K562 (cell line): ENCODE data around the gene MALAT1. TPM values are rescaled to one million over a fixed set of nuclear protein-coding genes. Genes with fewer than 3 reads are reported as not detected.

Experiments
- ARID3A ChIP-seq: IDR thresholded peaks from 2 replicates; pipeline ENCODE4 v1.6.1; 2012; ENCODE audit warnings: low read depth, low read length, improper control_type of control experiment, borderline replicate concordance
- ARID3B ChIP-seq: fragments of 250-450 bp; sonication (Bioruptor Pico); IDR thresholded peaks from 2 replicates; pipeline ENCODE4 v1.4.0; 2020; ENCODE audit warnings: borderline replicate concordance
- CAMTA2 ChIP-seq: fragments of 250-450 bp; sonication (Bioruptor Pico); conservative IDR thresholded peaks from 2 replicates; pipeline ENCODE4 v1.5.1; 2022
- CCNT2 ChIP-seq: IDR thresholded peaks from 2 replicates; pipeline ENCODE4 v1.6.1; 2011; ENCODE audit warnings: borderline replicate concordance, low read depth, mild to moderate bottlenecking, moderate library complexity, mixed read lengths, low read length; ENCODE audit not compliant: insufficient read length; ENCODE audit errors: extremely low read depth
- ETS2 ChIP-seq: IDR thresholded peaks from 2 replicates; pipeline ENCODE4 v1.6.1; 2016; ENCODE audit warnings: borderline replicate concordance, missing genetic modification characterization, mild to moderate bottlenecking, moderate library complexity, missing compliant biosample characterization; ENCODE audit not compliant: poor library complexity, severe bottlenecking
- FUS ChIP-seq: fragments of 200-400 bp; formaldehyde crosslinking; optimal IDR thresholded peaks from 2 replicates; pipeline ENCODE3; 2017; ENCODE audit warnings: low read depth, low read length
- GATAD2A ChIP-seq: fragments of 450-650 bp; IDR thresholded peaks from 2 replicates; pipeline ENCODE4 v1.6.1; 2017
- GTF2A2 ChIP-seq: IDR thresholded peaks from 2 replicates; pipeline ENCODE4 v1.6.1; 2016; ENCODE audit warnings: mild to moderate bottlenecking, missing genetic modification characterization, missing compliant biosample characterization
- GTF2F1 ChIP-seq: IDR thresholded peaks from 2 replicates; pipeline ENCODE4 v1.6.1; 2011; ENCODE audit warnings: low read depth, low read length, improper control_type of control experiment
- MAFK ChIP-seq: IDR thresholded peaks from 2 replicates; pipeline ENCODE4 v1.6.1; 2011; ENCODE audit warnings: low read length, improper control_type of control experiment
- MECOM ChIP-seq: fragments of 250-450 bp; sonication (Bioruptor Pico); IDR thresholded peaks from 2 replicates; pipeline ENCODE4 v1.8.0; 2022; ENCODE audit warnings: inconsistent platforms
- PRPF4 ChIP-seq: fragments of 200-400 bp; formaldehyde crosslinking; IDR thresholded peaks from one replicate; pipeline ENCODE4 v1.6.1; 2017; ENCODE audit warnings: low read length, low read depth, mild to moderate bottlenecking; ENCODE audit not compliant: insufficient read depth, poor library complexity, severe bottlenecking
- PTBP1 ChIP-seq: fragments of 200-400 bp; formaldehyde crosslinking; IDR thresholded peaks from 2 replicates; pipeline ENCODE4 v1.6.1; 2017; ENCODE audit warnings: low read depth, low read length
- RBBP5 ChIP-seq: fragments of 200-600 bp; sonication (generic); IDR thresholded peaks from 2 replicates; pipeline ENCODE4 v1.6.1; 2012; ENCODE audit warnings: borderline replicate concordance, mild to moderate bottlenecking, low read length, control low read depth, inconsistent platforms; ENCODE audit not compliant: insufficient read depth, poor library complexity, severe bottlenecking
- SMARCB1 ChIP-seq: IDR thresholded peaks from 2 replicates; pipeline ENCODE4 v1.6.1; 2011; ENCODE audit warnings: improper control_type of control experiment, low read depth; ENCODE audit not compliant: insufficient read length
- SREBF2 ChIP-seq: sonication (generic); formaldehyde crosslinking; IDR thresholded peaks from 2 replicates; pipeline ENCODE4 v1.4.0; 2020; ENCODE audit warnings: mild to moderate bottlenecking, missing genetic modification reagents
- TBP ChIP-seq: optimal IDR thresholded peaks from 2 replicates; pipeline ENCODE3; 2011; ENCODE audit warnings: low read depth, low read length, improper control_type of control experiment
- XRCC4 ChIP-seq: IDR thresholded peaks from one replicate; pipeline ENCODE4 v1.6.1; 2011; ENCODE audit not compliant: insufficient read depth, insufficient read length; ENCODE audit errors: extremely low read depth
- ZNF445 ChIP-seq: fragments of 250-450 bp; sonication (Bioruptor Pico); IDR thresholded peaks from 2 replicates; pipeline ENCODE4 v1.4.0; 2020; ENCODE audit warnings: low read depth, mild to moderate bottlenecking, moderate library complexity
- polyA plus RNA-seq, 8 experiments: library from polyadenylated mRNA; depleted of rRNA in 4 of 8; stranded (reverse) in 5 of 8; unstranded in 3 of 8; fragments of >200 nt; fragmentation: Nextera tagmentation in 2 of 8; fragmentation: Illumina TruSeq in 1 of 8; extraction: Ambion mirVana in 2 of 8; extraction: Trizol in 1 of 8; gene quantifications; 2 replicates each; pipeline versions ENCODE4 v1.2.1 to v1.2.3, GENCODE V29; 2011 to 2014; ENCODE audit warnings: inconsistent platforms in 1 of 8, missing spikeins in 1 of 8
- total RNA-seq, 7 experiments: library from RNA; depleted of rRNA in 6 of 7; stranded (reverse); fragments of >200 nt in 6 of 7; fragmentation: Illumina TruSeq in 2 of 7; extraction: Trizol in 2 of 7; gene quantifications; 2 replicates each; pipeline versions ENCODE4 v1.2.1 to v1.2.3, GENCODE V29; 2011 to 2021; ENCODE audit warnings: low replicate concordance in 1 of 7
- TF ChIP-seq, protein P1 (sequence below): fragments of 450-650 bp; IDR thresholded peaks from 2 replicates; pipeline ENCODE4 v1.6.1; 2017; ENCODE audit warnings: mild to moderate bottlenecking, moderate library complexity
- TF ChIP-seq, protein P2 (sequence below): fragments of 200-800 bp; sonication (Bioruptor generic); IDR thresholded peaks from 2 replicates; pipeline ENCODE4 v1.6.1; 2017; ENCODE audit warnings: missing genetic modification characterization, missing compliant biosample characterization

The MALAT1 gene
- total and polyA plus RNA-seq, 9 of the 15 experiments (the other 6 are each of a cell fraction or from before 2014, with no cell fraction given) = 363 to 8,715 (median 2,351) TPM

- TF ChIP-seq, protein P1, sequence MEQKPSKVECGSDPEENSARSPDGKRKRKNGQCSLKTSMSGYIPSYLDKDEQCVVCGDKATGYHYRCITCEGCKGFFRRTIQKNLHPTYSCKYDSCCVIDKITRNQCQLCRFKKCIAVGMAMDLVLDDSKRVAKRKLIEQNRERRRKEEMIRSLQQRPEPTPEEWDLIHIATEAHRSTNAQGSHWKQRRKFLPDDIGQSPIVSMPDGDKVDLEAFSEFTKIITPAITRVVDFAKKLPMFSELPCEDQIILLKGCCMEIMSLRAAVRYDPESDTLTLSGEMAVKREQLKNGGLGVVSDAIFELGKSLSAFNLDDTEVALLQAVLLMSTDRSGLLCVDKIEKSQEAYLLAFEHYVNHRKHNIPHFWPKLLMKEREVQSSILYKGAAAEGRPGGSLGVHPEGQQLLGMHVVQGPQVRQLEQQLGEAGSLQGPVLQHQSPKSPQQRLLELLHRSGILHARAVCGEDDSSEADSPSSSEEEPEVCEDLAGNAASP = no peak
- no peak for TF ChIP-seq TBP
- TF ChIP-seq FUS = no peak
- TF ChIP-seq ARID3A = no peak
- TF ChIP-seq MAFK = no peak; the same call in 1 of the 2 replicates
- no peak for TF ChIP-seq CAMTA2
- TF ChIP-seq SREBF2 (CRISPR knock-in tag) = no peak
- TF ChIP-seq PRPF4 = no peak
- TF ChIP-seq CCNT2 = no peak
- TF ChIP-seq PTBP1 = 0 out of 2 replicates have a peak, but pooled peaks have one; percentile 67
- no peak for TF ChIP-seq ARID3B (CRISPR knock-in tag)
- no peak for TF ChIP-seq SMARCB1
- TF ChIP-seq GATAD2A = no peak
- no peak for TF ChIP-seq GTF2F1
- TF ChIP-seq ETS2 (tag) = no peak
- TF ChIP-seq MECOM (CRISPR knock-in tag) = no peak
- no peak for TF ChIP-seq RBBP5
- no peak for TF ChIP-seq XRCC4
- no peak for TF ChIP-seq GTF2A2 (tag)
- TF ChIP-seq, protein P2, sequence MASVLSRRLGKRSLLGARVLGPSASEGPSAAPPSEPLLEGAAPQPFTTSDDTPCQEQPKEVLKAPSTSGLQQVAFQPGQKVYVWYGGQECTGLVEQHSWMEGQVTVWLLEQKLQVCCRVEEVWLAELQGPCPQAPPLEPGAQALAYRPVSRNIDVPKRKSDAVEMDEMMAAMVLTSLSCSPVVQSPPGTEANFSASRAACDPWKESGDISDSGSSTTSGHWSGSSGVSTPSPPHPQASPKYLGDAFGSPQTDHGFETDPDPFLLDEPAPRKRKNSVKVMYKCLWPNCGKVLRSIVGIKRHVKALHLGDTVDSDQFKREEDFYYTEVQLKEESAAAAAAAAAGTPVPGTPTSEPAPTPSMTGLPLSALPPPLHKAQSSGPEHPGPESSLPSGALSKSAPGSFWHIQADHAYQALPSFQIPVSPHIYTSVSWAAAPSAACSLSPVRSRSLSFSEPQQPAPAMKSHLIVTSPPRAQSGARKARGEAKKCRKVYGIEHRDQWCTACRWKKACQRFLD (CRISPR knock-in tag) = no peak
- TF ChIP-seq ZNF445 (CRISPR knock-in tag) = peak; percentile 84
Measured at GRCh38 chr11:65505466-65506289, 6.8 kb downstream of the MALAT1 start (continued).
